Stimulated activated CD4-positive, alpha-beta T cell treated with anti-CD3 and anti-CD28 coated beads, Interleukin-1b, Interleukin-23, amount 100 ng/mL, for 48 hours (primary cell): ENCODE measurements around the gene NDUFAF7.
"Not testable (repeated sequence)": the region's sequence is repeated elsewhere in the genome, so short reads cannot be mapped to it uniquely, and the experiment has no call there.

Source experiments
- DNase-seq: peaks from one replicate; pipeline ENCODE4 v3.0.0-alpha.2; 2020

The NDUFAF7 gene

DNA sequence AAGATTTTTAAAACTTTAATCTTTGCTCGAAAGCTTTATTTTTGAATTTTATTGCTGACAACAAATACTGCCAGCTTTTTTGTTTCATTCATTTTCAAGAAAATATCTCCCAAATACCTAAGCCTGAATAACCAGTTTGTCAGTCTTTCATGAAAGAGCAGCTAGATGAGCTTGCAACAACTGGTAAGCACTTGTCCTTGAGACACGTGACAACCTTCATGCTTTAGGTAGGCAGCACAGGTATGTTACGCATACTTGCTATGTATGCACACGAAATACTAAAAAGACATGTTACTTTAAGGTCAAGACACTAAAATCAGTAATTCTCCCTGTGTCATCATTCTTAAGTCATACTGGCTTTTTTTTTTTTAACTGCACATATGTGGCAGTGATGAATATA, 12.4 kb upstream of the NDUFAF7 start:
- no peak for DNase-seq

DNA sequence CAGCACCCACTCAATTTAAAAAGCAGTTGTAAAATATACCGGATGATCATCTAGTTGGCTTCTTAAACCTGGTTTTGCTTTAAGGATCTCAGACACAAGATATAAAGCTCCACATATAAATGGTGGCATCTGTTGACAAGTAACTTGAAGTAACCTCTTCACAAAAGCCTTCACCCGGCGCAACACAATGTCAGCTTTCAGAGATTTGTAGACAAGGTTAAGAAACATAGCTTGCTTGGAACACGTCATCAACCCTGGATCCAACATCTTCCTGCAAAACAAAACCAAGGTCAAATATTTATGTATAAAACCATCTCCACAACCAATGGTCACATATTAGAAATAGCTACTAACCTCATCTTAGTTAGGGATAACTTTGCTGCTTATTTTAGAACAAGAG, 8.3 kb upstream of the NDUFAF7 start:
- DNase-seq: no peak

DNA sequence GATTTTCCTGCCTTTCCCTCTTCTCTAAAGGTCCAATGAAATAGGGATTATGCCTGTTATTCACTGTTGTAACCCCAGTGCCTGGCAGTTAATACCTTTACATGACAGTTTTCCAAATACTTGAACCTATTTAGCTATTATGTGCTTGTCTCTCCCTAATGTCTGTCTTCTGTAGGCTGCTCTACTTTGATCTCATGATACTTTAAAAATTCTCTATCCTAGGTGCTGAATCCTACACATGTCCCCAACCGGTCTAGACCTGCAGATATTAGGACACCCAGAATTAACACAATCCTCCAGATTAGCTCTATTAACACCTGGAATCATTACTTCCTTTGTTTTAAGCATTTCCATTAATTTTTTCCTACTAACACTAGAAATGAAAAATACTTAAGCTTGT, 7.4 kb upstream of the NDUFAF7 start:
- DNase-seq: no peak

DNA sequence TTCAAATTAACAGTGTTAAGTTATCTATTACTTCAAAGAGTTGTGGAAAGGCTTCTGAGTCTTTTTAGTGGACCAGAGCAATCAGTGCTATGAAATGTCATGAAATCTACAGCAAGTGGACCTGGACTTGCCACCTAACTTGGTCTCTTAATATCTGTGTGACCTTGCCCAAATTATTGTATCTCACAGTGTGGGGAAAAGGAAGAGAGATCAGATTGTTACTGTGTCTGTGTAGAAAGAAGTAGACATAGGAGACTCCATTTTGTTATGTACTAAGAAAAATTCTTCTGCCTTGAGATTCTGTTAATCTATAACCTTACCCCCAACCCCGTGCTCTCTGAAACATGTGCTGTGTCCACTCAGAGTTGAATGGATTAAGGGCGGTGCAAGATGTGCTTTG, 6.3 kb upstream of the NDUFAF7 start:
- not testable (repeated sequence) for DNase-seq

DNA sequence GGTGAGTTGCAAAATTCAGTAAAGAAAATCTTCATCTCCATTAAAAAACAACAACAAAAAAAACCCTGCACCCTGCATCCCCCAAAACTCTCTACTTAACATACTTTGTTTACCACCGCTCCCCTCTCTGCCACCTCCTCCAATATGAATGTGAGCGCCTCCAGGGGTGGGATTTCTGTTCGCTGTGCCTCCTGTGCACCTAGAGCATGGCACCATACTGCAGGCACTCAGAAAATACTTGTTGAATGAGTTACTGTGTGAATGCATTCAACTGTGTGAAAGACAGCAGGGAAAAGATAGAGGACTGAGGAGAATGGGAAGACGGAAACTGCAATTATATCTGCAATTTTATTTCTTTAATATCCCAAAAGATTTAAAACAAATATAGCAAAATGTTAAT, 4.6 kb upstream of the NDUFAF7 start:
- DNase-seq: no peak

DNA sequence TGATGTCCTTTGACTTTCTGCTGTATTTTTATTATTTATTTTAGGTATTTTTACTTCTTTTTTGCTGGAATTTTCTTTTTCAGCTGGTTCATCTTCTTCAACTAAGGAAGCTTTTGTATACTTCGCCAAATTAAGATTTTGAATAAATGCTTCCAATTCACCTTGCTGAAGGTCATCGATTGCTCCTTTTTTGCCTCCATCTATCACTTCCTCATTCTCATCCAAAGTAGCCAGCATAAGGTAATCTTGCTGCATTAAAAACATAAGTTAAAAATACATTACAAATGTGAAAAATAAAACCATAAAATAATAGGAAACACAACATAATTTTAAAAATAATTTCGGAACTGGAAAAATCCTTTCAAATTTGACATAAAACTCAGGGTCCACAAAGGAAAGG, 2.7 kb upstream of the NDUFAF7 start:
- no peak for DNase-seq

DNA sequence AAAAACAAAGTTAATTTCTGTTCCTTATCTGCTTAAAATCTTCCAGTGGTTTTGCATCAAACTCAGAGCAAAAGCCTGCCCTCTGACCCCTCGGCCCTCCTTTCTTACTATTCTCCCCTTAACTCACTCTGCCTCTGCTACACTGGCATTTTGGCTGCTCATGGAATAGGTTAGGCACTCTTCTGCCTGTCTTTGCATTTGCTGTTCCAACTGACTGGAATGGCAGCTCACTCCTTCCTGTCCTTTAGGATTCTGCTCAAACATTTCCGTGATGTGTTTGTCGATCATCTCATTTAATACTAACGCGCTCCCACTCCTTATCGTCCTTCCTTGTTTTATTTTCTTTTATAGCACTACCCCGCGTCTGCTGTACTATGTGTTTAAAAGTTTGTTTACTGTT, 877 bp upstream of the NDUFAF7 start:
- no peak for DNase-seq

DNA sequence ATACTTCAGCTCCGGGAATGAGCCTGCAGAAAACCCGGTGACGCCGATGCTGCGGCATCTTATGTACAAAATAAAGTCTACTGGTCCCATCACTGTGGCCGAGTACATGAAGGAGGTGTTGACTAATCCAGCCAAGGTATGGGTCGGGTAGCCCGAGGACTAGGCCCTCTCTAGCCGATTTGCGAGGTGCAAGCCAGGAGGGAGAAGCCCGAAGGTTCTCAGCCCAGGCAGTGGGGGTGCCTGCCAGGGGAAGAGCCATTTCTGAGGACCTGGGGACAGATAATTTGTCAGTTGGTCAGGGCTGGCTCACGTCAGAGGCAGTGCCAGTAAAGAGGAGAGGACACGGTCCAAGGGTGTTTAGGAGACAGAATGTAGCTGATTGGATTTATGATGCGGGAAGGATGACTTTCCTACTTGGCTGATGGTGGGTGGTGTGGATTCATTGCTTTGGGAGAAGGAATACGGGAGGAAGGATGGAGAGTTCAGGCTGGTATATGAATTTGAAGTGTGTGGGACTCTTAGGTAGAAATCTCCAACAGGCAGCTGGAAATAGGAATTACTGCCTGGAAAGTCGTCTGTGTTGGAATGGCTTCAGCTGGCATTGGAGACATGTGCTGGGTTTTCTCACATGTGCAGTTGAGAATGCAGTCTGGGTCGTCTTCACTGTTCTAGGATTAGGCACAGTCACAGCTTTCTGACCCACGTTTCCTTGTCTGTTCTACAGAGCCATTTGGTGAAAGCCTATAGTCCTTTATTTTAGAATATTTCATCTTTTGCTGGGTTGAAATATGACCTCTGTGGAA, 874 bp downstream of the NDUFAF7 start:
- no peak for DNase-seq

DNA sequence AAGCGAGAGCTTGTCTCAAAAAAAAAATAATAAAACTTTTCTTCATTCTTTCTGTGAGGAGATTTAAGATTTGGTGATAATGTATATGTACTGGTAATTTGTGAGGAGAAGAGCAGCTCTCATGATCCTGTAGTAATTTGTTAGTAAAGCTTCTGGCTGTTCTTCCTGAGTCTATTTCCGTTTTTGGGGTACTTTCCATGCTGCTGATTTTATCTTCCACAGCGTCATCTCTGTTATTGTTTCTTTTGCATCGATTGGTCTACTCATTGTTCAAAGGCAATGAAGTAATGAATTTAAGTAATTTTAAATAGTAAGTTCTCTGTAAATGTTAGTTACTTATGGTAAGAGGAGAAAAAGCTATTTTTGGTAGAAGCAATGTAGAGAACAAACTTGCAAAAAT, 12.0 kb downstream of the NDUFAF7 start:
- DNase-seq: no peak

DNA sequence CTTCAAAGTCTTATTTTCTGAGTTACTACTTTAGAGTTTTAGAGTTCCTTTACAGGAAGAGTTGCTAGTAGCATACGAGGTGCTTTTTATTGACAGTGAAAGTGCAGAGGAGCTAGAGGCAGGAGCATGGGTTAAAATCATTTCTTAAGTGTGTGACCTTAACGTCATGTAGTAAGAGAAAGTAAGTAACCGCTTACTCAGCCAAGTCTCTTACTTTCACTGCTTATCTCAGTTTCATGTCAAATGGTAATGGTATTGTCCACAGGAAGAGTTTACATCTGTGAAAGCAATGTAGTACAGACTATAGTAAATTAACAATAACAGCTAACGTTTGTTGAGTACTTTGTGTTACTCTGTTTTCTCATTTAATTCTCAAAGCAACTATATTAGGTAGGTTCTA, 12.6 kb downstream of the NDUFAF7 start:
- DNase-seq: no peak

DNA sequence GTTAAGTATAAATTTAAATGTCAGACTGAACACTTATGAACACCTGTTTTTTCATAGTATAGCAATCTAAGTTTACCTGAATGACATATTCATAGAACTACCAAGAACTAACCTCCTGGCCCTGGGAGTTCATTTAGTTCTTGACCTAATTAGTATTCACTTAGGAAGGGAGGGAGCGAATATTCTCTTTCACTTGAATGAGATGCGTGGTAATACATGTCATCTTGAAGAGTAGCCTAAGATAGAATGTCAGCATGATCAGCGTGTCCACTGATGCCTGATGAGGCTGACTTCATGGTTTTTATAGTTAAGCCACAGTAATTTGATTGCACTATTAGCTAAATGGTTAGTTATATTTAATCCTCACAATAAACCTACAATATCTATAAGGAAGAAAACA, 13.3 kb downstream of the NDUFAF7 start:
- DNase-seq: no peak

DNA sequence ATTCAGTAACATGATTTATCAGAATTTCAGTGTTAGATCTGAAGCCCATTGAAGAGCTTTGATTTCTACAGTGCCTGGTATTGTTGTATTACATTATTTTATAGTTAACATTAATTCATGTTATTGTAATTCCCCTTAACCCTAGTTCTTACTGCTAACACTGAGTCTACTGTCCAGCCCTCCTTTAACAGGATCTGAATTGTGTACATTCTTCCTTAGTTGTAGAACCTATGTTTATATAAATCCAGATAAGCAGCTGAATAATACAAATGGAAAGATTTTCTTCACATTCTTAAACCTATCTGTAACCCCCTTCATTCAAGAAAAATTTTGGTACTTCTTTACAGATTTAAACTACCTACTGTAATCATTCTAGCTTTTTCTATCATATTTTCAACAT, 14.7 kb downstream of the NDUFAF7 start:
- DNase-seq: no peak

DNA sequence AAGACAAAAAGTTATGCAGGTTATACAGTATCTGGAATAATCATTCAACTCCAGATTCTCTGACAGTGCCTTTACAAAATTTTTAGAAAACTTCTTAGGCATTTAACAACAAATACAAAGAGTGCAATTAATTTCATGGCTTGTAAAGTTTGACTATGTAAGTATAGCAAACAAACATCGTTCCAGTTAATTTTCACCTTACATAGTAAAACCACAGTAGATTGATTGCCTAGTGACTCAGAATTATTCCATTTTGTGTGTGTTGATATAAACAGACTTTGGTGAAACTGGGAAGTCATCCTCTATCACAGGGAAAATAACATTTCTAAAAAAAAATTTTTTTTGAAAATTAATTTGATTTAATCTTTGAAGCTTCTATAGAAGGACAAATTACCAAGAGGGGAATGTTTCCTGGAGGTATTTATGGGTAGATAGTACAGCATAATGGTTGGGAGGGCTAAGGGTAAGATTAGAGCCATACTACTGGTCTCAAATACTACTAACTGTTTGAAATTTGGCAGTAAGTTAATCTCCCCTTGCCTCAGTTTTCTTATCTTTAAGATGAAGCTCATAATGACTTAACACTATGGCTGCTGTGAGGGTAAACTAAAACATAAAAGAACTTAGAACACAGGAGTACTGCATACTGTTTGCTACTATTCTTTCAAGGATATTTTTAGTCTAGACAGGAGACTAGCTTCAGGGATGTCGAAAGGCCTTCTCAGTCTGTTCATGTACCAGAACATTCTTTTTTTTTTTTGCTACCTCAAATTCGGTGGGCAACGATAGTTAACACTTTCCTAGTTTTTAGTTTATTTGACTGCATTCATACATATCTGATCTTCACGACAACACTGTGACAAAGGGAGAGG, 19.6 kb downstream of the NDUFAF7 start:
- DNase-seq: no peak

DNA sequence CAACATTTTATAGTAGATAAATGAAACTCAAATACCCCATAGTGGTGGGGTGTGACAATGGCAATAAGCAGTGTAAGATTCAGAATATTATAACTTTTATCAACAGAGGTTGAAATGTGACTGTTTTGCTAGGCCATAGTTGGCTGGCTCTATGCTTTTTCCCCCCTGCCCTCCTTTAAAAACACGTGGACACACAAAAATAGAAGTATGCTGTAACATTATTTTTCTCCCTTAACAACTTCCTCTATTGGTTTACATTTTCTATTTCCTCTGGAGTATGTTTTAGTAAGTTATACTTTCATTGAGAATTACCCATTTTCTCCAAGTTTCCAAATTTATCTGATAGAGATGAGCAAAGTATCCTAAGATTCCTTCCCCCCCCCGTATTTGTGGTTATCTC, 31.1 kb downstream of the NDUFAF7 start:
- DNase-seq: no peak

DNA sequence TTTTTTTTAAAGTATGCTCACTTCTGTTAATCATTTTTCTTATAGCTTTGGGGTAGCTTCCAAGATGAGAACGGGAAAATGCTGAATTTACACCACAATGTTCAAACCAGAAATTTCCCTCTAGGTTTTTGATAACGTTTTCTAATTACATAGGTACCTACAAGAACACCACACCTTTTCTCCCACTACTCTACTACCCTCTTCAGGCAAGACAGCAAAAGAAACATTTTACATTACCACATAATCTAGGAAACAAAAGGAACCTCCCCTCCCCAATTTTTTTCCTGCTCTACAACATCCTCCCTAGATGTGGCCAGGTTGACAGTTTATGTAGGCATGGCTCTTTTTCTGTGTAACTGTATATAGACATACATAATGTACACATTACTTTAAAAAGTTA, 32.4 kb downstream of the NDUFAF7 start:
- DNase-seq: no peak

DNA sequence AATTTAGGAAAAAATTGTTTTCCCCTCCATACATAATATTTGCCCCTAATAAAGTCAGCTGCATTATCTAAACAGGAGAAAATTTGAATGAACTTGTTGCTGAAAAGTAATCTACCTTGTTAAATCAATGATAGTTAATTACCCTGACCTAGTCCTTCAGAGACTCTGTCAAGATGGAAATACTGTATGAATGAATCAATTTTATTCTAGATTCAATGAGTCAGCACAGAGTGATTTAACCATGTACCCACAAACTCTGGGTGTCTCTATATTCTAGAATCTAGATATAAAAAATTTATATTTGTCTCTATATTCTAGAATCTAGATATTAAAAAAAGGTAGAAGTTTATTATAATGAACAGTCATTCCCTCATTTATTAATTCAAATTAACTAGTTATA, 36.2 kb downstream of the NDUFAF7 start:
- DNase-seq: no peak

DNA sequence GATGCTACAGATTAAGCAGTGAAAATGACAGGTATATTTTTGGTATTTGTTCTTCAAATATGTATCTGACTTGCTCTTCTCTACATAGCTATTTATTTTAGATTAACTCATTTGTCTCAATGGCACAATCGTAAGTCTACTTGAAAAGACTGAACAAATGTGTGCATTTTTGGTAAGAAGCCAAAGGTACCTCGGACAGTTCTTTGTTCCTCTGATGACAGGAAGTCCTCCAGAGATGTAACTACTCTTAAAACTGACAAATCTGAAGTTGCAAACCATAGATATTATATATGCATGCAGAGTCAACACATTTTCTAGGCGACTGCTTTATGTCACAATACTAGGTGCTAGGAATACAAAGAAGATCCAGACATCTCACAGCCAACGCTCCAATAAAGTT, 36.7 kb downstream of the NDUFAF7 start:
- DNase-seq: no peak

DNA sequence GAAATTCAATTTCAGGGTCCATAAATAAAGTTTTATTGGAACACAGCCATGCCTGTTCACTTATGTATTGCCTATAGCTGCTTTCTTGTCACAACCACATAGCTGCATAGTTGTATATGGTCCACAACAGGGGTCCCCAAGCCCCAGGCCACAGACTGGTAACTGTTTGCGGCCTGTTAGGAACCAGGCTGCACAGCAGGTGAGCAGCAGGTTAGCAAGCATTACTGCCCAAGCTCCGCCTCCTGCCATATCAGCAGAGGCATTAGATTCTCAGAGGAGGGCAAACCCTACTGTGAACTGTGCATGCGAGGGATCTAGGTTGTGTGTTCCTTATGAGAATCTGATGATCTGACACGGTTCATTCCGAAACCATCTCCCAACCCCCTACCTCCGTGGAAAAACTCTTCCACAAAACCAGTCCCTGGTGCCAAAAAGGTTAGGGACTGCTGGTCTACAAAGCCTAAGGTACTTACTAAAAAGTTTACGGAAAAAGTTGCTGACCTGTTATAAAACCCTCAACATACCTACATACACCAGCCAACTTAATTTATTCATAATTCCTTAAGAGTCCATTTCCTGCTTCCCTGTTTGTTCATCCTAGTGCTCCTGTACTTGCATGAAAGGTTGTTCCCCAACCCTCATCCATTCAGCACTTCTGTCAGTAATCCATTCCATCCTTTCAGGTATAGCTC, 40.1 kb downstream of the NDUFAF7 start:
- DNase-seq: no peak

DNA sequence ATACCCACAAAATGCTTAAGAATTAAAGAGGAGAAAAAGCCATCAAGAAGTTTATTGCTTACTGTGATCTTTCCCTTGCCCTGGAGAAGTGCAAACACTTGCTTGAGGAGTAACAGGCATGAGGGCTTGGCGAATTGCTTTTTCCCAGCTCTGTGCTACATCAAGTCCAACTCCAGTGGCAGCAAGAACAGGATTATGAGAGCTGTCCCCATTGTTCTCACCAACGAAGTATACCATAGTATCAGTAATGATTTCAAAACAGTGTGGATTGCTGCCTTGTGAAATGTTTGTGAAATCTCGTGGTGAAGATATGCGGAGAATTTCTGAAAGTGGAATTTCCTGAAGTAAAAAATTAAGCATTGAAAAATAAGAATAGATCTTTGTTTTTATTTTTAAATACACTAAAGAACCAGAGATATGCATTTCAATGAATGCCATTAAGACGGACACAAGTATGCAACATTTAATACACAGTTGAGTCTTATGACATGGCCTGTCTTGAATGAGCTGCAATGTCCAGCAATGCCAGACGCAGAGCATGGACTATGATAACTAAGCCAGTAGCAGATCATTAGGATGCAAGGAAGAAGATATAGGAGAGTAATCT, 43.0 kb downstream of the NDUFAF7 start:
- no peak for DNase-seq

DNA sequence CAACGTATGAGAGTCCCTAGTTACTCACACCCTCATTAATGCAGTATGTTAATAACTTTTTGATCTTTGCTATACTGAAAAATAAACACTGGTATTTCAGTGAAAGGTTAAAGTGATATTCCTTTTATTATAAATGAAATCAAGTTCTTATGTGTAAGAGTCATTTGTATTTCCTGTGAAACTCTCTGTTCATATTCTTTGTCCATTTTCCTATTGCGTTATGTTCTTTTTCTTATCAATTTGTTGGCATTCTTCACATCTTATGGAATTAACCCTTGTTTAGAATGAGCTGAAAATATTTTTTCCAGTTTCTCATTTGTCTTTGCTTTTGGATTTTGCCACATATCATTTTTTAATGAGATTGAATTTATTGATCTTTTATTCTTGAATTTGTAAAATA, 44.8 kb downstream of the NDUFAF7 start:
- no peak for DNase-seq

DNA sequence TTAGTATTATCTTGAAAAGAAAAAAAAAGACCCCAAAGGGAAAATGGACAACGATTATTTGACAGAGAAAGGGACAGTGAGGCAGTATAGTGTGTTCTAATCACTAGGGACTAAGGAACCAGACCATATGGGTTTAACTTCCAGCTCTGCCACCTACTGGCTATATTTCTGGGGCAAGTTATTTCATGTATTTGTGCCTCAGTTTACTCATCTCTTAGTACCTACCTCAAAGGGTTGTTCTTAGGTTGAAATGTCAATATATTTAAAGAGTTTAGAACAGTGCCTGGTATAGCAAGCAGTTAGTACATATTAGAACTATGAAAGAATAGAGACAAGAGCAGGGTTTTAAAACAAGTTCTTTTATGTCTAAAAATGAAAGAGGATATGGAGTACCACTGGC, 50.5 kb downstream of the NDUFAF7 start:
- DNase-seq: no peak

DNA sequence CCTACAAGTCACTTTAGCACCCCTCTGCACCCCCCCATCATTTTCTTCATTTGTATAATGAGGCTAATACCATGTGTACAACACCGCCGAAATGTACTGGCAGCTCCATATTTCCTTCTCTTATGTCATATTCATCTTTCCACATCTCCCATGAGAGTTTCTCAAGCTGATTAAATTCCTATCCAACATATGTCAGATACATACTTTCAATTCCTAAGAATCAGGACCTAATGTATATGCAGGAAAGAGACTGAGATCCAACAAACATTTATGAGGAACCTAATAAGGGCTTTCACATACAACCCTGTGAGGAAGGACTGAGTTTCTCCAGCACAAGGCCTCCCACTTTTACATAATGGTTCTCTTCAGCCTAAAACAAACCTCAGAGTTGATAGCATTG, 51.3 kb downstream of the NDUFAF7 start:
- DNase-seq: no peak

DNA sequence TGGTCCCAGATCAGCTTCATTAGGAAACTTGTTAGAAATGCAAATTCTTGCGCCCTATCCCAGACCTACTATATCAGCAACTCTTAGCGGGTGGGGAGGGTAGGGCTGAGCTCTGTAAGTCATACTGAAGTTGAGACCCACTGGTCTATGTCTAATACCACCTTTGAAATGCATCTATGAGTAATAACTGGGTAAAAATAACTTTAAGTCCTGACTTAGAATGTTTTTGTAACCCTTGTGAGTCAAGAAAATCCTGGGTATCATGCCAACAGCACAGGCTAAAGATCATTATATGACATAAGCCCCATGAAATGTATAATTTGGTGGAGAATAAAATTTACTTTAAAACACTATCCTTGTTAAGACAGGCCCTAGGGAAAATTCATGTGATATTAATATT, 51.7 kb downstream of the NDUFAF7 start:
- no peak for DNase-seq
